ACHN (cell line): ENCODE data around the gene FAAH2.
A peak's percentile ranks its signal among the peaks of the same experiment; 100 is the strongest.
"Not testable (repeated sequence)": the region's sequence is repeated elsewhere in the genome, so short reads cannot be mapped to it uniquely, and the experiment has no call there.

Experiments
- DNase-seq: peaks from one replicate; pipeline ENCODE4 v3.0.0-alpha.2; 2015
- in situ Hi-C: cut with HindIII; loops from 2 replicates; pipeline ENCODE4 v1.10.0; 2017; ENCODE audit warnings: low sequenced_read_pairs, low pct_ligation_motif_present, low pct_unique_long_range_greater_than_20kb

Gene FAAH2

DNA sequence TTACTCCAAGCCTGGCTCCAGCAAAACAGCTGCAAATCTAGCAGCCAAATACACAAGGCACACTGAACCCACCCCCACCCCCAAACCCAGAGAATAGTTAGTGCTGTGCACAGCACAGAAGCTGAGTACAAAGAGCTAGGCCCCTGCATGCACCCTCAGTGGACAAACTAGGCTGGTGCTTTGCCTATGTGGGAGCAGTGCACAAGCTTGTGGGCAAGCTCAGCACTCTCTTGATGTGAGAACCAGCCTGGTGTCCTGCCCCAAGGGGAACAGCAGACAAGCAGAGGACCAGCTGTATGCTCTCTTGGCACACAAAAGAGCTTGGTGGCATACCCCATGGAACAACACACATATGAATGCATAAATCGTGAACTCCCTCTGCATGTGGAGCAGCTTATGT, 81.7 kb downstream of the FAAH2 start:
- in situ Hi-C loops, result no loop called here
- DNase-seq, result no peak

DNA sequence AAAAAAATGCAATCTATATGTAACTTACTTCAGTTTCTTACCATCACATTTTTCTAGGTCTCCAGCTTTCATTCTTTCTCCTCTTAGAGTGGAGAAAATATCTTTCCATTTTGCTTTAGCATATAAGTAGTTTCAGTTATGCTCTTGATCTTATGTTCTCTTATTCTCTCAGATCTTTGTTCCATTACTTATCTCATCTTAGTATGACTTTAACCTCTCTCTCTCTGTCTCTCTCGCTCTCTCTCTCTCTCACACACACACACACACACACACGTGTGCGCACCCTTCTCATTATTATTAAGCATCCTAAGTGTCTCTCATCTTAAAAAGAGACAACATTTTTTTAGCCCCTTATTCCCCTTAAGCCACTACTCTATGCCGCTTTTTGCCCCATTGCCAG, 92.8 kb downstream of the FAAH2 start:
- DNase-seq, result no peak
- in situ Hi-C loops, result no loop called here

DNA sequence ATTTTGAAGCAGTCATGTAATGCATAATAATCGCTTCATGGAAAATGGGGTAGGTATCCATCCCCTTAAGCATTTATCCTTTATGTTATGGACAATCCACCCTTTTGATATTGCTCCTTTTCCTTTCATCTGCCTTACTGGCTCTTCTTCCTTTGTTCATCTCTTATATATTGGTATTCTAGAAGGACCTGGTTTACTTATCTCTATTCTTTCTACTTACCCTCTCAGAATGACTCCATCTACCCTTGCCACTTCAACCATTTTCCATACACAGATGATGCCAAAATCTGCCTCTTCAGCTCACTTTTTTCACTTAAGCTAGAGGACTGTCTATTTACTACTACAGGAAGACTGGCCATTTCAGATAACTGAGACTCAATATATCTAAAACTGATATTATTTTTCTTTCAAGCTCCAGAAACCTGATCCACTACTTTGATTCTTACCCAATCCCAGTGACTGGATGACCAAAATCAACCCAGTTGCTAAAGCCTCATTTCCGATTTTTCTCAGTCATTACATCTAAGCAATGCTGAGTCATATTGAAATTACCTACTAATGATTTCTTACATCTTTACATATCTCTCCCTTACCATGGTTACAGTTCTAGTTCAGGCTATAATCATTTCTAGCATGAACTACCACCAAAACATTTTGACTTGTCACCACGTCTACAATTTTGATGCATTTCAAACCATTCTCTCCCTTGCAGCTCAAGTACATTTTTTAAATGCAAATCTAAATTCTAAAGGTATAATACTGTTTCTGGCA, 93.7 kb downstream of the FAAH2 start:
- in situ Hi-C loops, result no loop called here
- DNase-seq, result no peak

DNA sequence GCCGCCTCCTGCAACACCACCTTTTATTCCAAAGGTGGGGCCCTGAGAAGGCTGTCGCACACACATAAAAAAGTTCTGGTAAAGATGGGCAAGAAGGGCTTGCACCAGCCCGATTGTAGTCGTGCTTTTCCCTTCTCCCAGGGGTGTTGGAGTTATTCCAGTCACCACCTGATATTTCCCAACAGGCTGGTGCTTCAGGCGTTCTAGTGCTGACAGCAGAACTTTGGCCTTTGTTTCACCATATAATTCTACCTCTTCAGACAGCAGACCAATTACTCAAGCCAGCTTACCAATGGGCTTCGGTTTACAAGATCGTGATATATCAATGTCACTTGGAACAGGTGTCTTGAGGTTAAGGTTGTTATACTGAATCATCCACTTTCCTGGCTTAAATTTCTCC, 107.7 kb downstream of the FAAH2 start:
- DNase-seq, in situ Hi-C loops: not testable (repeated sequence)

DNA sequence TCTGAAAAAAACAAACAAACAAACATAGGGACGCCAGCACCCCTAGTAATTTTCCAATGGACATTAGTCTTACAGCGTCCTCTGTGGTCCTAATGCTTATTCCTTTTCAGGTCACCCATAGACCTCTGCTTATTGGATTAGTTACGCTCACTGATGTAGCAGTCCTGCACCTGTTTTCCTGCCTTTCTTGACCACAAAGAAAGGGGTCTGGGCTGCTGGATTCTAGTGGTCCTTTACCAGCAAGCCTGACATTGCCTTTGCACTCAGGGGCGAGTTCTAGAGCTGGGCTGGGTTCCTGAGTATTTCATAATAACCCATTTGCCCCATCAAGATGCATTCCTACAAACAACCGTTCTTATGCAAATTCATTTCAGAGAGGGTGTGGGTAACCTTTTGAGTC, 116.7 kb downstream of the FAAH2 start:
- in situ Hi-C loops, DNase-seq: not testable (repeated sequence)

DNA sequence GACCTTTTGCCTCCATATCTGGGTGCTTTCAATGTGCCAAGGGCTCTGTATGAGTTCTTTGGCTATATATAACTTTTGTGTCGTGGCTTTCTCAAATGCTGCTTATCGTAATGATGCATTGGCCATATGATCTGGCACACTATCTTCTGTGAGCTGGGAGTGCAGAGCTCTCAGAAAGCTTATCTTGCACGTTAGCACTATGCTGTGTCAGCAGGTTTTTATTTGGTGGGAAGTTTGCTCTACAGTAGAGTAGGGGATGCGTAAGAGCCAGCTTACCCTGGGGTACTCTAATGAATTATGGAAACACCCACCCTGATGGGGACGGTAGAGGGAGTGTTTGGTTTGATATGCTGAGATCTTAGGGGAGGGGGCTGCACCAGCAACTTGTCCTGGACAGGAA, 119.6 kb downstream of the FAAH2 start:
- DNase-seq, result no peak
- in situ Hi-C loops, result no loop called here

DNA sequence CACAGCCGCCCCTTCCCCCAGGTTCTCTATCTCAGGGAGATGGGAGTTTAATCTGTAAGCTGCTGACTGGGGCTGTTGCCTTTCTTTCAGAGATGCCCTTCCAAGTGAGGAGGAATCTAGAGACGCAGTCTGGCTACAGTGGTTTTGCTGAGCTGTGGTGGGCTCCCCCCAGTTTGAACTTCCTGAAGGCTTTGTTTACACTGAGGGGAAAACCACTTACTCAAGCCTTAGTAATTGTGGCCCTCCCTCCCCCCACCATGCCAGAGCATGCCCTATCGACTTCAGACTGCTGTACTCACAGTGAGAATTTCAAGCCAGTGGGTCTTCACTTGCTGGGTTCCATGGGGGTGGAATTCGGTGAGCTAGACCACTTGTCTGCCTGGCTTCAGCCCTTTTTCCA, 131.3 kb downstream of the FAAH2 start:
- in situ Hi-C loops, result no loop called here
- DNase-seq, result no peak

DNA sequence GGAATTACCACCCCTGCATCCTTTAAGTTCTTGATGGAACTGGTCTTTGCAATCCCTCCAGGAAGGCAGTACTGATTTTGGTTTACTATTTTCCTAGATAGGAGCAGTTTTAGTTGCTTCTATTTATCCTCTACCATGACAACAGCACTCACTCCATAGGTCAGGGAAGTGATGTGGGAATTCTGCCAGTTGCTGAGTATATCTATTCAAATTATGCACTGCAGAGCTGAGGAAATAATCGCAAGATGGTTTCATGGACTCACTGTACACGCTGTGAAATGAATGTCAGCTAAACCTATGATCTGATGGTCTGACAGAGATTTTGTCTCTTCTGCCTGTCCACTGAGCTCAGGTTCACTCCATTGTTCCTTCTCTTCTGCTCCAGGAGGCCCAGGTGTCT, 135.8 kb downstream of the FAAH2 start:
- DNase-seq, result no peak
- in situ Hi-C loops, result no loop called here

DNA sequence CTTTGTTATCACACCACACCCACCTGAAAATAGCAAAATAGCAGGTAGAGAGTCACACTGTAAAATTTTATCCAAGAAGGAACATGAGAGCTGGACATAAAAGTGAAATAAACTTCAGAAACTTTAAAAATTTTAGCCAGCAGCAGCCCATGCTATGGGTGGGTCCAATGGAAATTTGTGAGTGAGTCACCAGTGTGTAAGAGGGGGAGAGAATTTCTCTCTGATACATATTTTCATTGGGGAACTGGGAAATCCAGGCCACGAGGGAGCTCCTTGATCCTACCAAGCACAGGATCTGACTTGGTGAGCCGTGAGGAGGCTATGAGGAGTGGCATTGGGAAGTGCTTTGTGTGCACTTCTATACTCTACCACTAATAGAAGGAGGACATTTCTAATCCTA, 136.3 kb downstream of the FAAH2 start:
- no peak for DNase-seq
- in situ Hi-C loops, result no loop called here

DNA sequence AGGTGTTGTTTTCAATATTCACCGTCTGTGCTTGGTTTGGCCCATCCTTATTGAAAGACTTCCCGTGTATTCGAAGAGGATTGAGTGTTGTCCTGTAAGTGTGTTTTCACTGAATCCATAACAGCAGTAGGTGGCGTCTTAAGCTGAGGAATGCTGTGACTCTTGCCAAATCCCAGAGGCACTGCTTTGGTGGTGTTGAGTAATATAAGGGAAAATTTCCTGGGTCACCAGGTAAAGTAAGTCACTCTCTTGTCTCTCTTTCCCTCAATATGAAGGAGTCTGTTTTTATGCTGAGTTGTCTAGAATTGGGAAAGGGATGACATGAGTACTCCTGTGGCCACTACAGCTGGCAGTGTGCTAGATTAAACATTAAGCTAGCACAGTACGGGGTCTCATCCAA, 158.6 kb downstream of the FAAH2 start:
- DNase-seq, result no peak
- in situ Hi-C loops, result no loop called here

DNA sequence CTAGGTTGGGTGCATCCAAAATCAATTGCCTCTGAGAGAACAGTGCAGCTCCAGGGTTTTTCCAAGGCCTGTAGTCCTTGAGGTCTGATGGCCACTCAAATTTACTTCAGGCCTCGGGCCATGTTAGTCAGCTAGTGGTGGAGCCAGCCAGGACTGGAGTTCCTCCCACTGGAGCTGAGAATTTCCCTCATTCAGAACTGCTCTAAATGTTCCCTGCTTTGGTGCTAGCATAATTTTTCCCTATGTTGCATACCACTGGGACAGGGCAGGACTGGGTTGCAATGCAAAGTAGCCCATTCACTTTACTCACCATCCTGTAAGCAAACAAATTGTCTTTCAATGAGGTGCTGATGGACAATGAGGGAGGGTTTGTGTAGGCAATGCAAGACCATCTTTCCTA, 159.3 kb downstream of the FAAH2 start:
- in situ Hi-C loops, result no loop called here

DNA sequence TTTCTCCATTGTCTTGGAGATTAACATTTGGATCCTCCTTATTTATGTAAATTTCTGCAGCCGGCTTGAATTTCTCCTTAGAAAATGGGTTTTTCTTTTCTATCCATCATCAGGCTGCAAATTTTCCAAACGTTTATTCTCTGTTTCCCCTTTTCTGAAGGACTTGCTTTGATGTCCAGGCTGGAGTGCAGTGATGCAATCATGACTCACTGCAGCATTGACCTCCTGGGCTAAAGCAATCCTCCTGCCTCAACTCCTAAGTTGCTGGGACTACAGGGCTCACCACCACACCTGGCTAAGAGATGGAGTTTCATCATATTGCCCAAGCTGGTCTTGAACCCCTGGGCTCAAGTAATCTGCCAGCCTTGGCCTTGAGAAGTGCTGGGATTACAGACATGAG, 161.3 kb downstream of the FAAH2 start:
- no peak for DNase-seq
- in situ Hi-C loops, result no loop called here

More for the DNA sequence above, 159.3 kb downstream of the FAAH2 start:
- no peak for DNase-seq

DNA sequence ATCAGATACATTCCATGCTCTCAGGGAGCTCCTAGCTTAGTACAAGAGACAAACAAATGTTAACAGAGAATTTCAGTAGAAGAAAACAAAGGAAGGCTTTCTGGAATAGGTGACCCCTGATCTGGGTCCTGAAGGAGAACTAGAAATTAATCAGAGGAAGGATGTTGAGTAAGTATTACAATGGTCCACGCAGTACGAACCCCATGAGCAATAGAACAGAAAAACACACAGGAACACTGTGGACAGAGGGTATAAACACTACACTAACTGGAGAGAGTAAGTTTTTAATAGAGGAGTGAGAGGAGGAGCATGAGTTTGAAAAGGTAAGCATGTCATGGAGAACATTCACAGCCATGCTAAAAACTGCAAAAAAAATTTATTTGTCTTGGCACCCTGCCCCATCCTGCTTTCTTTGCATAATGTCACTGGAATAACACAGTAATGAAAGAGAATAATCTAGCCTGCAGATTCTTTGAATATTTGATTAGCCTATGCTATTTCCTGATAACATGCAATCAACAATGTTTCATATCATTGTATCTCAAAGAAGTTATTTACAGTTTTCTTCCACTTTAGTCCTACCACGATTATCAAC, 165.0 kb downstream of the FAAH2 start:
- no peak for DNase-seq
- in situ Hi-C loops, result no loop called here

DNA sequence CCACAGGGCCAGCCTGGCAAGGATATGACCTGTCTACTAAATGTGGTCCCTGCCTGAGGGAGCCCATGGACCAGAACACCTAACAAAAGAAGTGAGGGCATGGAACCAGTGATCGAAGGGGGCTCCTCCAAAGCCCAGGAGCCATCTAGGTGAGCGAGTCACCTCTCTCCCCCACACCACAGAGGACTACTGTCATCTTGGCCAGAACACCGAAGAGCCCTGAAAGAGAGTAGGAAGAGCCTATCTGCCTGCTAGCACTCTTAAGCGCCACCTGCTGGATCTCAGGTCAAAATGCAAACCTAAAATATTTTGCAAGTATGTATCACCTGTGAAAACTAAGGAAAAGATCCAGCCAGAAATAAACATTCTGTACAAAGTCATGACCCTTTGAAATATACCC, 167.4 kb downstream of the FAAH2 start:
- DNase-seq, result peak; percentile 20
- in situ Hi-C loops, result no loop called here

DNA sequence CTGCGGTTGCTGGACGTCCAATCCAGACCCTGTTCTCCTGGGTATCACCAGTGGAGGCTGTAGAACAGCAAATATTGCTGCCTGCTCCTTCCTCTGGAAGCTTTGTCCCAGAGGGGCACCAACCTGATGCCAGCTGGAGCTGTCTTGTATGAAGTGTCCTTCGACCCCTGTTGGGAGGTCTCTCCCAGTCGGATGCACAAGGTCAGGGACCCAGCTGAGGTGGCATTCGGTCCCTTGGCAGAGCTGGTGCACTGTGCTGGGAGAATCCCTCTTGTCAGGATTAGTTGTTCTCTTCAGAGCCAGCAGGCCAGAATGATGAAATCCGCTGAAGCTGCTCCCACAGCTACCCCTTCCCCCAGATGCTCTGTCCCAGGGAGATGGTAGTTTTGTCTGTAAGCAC, 195.0 kb downstream of the FAAH2 start:
- in situ Hi-C loops, result no loop called here
- no peak for DNase-seq

DNA sequence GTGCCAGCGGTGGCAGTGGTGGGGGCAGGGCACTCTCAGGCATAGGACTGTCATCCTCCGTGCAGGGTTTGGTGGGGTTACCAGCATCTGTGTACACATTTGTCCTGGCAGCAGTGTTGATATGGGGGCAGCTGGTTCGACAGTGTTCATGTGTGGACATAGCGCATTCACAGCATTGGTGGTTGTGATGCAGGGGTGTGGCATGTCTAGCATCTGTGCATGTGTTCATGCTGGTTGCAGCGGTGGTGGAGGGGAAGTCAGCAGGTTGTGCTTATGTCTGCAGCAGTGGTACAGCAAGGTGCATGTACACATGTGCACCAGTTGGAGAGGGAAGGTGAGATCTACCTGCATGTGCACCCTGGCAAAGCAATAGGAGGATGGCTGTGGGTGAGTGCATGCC, 230.0 kb downstream of the FAAH2 start:
- in situ Hi-C loops, result no loop called here
- DNase-seq, result no peak

DNA sequence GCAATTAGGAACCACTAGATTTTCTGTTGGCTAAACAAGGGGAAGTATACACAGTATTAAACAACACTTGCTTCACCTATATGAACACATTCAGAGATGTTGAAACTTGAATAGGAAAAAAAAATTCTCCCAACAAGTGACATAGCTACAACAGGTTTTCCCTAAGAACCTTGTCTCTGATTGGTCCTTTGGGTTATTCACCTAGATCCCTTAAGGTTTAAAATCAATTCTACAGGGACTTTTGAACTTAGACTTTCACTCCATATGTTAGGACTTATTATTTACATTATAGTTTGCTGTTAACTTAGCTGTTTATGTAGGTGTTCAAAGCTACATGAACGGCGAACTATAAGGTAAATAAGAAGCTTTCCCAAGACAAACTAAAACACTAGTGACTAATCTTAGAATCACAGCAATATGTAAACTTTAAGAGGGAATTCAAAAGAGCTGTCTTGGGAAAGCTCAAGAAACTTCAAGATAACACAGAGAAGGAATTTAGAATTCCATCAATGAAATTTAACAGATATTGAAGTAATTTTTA, 233.1 kb downstream of the FAAH2 start:
- in situ Hi-C loops, result no loop called here
- DNase-seq, result no peak

DNA sequence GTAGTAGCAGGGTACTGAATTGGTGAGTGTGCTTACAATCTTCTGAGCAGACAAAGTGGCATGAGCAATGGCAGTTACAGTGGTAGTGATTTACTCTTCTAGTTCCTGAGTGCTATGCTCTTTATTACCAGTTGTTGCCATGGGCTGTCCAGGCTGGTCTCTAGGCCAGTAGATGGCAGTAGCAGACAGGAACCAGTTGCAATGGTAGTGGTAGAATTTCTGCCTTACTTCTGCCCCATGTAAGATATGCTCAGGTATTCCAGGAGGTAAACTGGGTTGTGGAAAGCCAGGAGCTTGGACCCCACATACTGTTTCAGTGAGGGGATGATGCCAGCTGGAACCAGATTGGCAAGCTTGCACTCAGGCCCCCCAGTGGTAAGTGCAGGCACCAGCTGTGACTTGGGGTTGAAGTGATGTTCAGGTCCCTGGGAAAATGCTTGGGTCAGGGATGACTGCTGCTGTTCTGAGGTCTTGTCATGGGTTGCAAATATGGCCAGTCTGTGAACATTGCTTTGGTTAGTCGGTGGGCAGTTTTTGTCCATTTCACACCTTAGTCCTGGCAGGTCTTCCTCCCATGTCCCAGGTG, 242.3 kb downstream of the FAAH2 start:
- in situ Hi-C loops, result no loop called here
- peak; percentile 6 for DNase-seq
